ENCODE results near the gene IL17RC. TPM values are rescaled to one million over a fixed set of nuclear protein-coding genes. Genes with fewer than 3 reads are reported as not detected.

IL17RC gene
- total RNA-seq, 4 donors from 2014 or later: 61.1 to 74.4 (median 67.1) TPM

DNA sequence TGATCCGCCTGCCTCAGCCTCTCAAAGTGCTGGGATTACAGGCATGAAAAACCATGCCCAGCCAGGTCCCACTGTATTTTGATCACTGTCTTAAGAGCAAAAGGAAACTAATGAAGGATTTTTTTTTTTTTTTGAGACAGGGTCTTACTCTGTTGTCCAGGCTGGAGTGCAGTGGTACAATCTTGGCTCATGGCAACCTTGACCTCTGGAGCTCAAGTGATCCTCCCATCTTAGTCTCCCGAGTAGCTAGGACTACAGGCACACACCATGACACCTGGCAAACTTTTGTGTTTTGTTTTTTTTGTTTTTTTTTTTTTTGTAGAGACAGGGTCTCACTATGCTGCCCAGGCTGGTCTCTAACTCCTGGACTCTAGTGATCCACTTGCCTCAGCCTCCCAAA is 63.4 kb downstream of the IL17RC start:
- TF ChIP-seq, protein P1, sequence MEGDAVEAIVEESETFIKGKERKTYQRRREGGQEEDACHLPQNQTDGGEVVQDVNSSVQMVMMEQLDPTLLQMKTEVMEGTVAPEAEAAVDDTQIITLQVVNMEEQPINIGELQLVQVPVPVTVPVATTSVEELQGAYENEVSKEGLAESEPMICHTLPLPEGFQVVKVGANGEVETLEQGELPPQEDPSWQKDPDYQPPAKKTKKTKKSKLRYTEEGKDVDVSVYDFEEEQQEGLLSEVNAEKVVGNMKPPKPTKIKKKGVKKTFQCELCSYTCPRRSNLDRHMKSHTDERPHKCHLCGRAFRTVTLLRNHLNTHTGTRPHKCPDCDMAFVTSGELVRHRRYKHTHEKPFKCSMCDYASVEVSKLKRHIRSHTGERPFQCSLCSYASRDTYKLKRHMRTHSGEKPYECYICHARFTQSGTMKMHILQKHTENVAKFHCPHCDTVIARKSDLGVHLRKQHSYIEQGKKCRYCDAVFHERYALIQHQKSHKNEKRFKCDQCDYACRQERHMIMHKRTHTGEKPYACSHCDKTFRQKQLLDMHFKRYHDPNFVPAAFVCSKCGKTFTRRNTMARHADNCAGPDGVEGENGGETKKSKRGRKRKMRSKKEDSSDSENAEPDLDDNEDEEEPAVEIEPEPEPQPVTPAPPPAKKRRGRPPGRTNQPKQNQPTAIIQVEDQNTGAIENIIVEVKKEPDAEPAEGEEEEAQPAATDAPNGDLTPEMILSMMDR (IDR thresholded peaks at IDR 0.05): no peak
- TF ChIP-seq EP300 (IDR thresholded peaks at IDR 0.05; ENCODE audit: low read depth) (no peak), POLR2AphosphoS5 (IDR thresholded peaks at IDR 0.05) (no peak), POLR2A (IDR thresholded peaks at IDR 0.05) (no peak)
- Histone ChIP-seq H3K27me3 (no peaks in the 10 kb centered on the region), H3K36me3 (peaks cover 0 to 17% (median 9%) of the 10 kb centered on the region in 4 donors), H3K9me3 (no peaks in the 10 kb centered on the region), H3K27ac (no peak overlapping the region), H3K4me1 (peaks cover 8 to 36% (median 14%) of the 10 kb centered on the region in 4 donors), H3K4me3 (no peak overlapping the region)
- in situ Hi-C loops (cut with MboI; ENCODE audit: low pct_ligation_motif_present in 1 of 4, low pct_unique_long_range_greater_than_20kb in 1 of 4, low sequenced_read_pairs in 3 of 4): loop anchor here in 2 of 4 donors (25.0 kb wide), 1 partner anchor 257 kb away; the partner anchor contains the start of gene TATDN2 (in 2 of the 2)
- DNase-seq: no peak
- 88 to 95% methylated on average over 1 to 2 of the region's 2 CpGs for WGBS, 2 donors (ENCODE audit: low coverage in 1 of 2)
- intact Hi-C loops (cut with DNase I; ENCODE audit: low total_unique reads): no loop called here

Small RNAs within 50 kb of the gene (small RNA-seq; reads per million reads assigned to genes)
- gene RNU6-882P: 0 reads per million in 4 donors

Other genes with a start within 250 kb of the IL17RC start
- gene CPNE9, start 213.3 kb upstream of the IL17RC start, total RNA-seq: not detected
- gene BRPF1, start 185.4 kb upstream of the IL17RC start, total RNA-seq: 10 to 100 TPM in 3 of 4 donors, 1 to 10 TPM in 1; 9.4 to 18.7 (median 14.9) TPM
- gene OGG1, start 167.1 kb upstream of the IL17RC start, total RNA-seq: 10 to 100 TPM; 27.8 to 69.5 (median 39.7) TPM
- gene CAMK1, start 147.2 kb upstream of the IL17RC start, total RNA-seq: 10 to 100 TPM in 3 of 4 donors, 1 to 10 TPM in 1; 5.6 to 45.0 (median 15.6) TPM
- 100 to 1,000 TPM in 2 of 4 donors, 10 to 100 TPM in 2; 53.7 to 504 (median 92.0) TPM for gene TADA3, start 124.6 kb upstream of the IL17RC start, total RNA-seq
- gene ARPC4, start 124.0 kb upstream of the IL17RC start, total RNA-seq: 100 to 1,000 TPM; 104 to 189 (median 143) TPM
- gene TTLL3, start 106.8 kb upstream of the IL17RC start, total RNA-seq: 100 to 1,000 TPM in 2 of 4 donors, 10 to 100 TPM in 2; 47.4 to 352 (median 154) TPM
- gene RPUSD3, start 73.1 kb upstream of the IL17RC start, total RNA-seq: 10 to 100 TPM; 34.1 to 78.0 (median 43.9) TPM
- 10 to 100 TPM in 3 of 4 donors, under 1 TPM in 1; 1.00 to 50.5 (median 48.0) TPM for gene CIDEC, start 36.8 kb upstream of the IL17RC start, total RNA-seq
- gene JAGN1, start 26.5 kb upstream of the IL17RC start, total RNA-seq: 10 to 100 TPM in 3 of 4 donors, 1 to 10 TPM in 1; 5.8 to 73.0 (median 28.5) TPM
- 100 to 1,000 TPM in 2 of 4 donors, 10 to 100 TPM in 2; 81.5 to 178 (median 108) TPM for gene IL17RE, start 14.2 kb upstream of the IL17RC start, total RNA-seq
- gene CRELD1, start 16.7 kb downstream of the IL17RC start, total RNA-seq: 10 to 100 TPM in 3 of 4 donors, 1 to 10 TPM in 1; 7.1 to 36.8 (median 18.9) TPM
- gene PRRT3, start 35.3 kb downstream of the IL17RC start, total RNA-seq: 1 to 10 TPM in 3 of 4 donors, under 1 TPM in 1; 0.20 to 3.0 (median 1.6) TPM
- gene EMC3, start 69.7 kb downstream of the IL17RC start, total RNA-seq: 10 to 100 TPM in 3 of 4 donors, 1 to 10 TPM in 1; 9.7 to 39.2 (median 23.5) TPM
- 10 to 100 TPM in 1 of 4 donors, 1 to 10 TPM in 2, under 1 TPM in 1; 0.80 to 43.0 (median 4.9) TPM for gene FANCD2, start 109.3 kb downstream of the IL17RC start, total RNA-seq
- not detected for gene FANCD2OS, start 191.2 kb downstream of the IL17RC start, total RNA-seq
- 10 to 100 TPM; 37.0 to 88.8 (median 72.5) TPM for gene BRK1, start 198.6 kb downstream of the IL17RC start, total RNA-seq
- gene VHL, start 224.7 kb downstream of the IL17RC start, total RNA-seq: 10 to 100 TPM; 23.9 to 48.4 (median 34.6) TPM
- 1 to 10 TPM in 3 of 4 donors, under 1 TPM in 1; 0.20 to 4.9 (median 3.4) TPM for gene IRAK2, start 247.8 kb downstream of the IL17RC start, total RNA-seq

All from transverse colon (tissue), 4 donors.